ENCODE data around the gene PLCB1.

Gene PLCB1

DNA sequence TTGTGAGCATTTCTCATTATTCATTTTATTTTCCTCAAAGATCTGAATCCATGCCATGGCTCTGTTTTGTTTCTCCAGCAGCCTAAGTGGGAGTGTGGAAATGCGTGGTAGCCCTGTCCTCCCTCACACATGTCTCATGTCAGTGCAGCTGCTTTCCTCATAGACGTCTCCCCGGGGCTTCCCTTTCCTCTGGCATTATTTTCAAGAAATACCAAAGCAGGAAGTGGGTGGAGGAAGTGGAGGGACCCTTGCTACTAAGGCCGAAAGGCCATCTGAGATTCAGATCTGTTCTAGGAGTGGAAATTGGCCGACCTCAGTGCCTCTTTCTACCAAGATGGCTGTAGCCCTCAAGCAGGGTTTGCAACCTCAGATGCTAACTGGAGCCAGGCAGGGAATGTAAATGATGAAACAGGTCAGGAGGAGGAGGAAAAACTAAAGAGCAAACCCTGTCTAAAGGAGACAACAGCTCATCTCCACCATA, 515.9 kb downstream of the PLCB1 start:
- Histone ChIP-seq H3K27ac (ENCODE audit: low read depth, low read length) (no peak overlapping the region), H3K27me3 (ENCODE audit: control insufficient read depth in 1 of 2, insufficient read depth in 2 of 2, low read length in 2 of 2) (no peaks in the 10 kb centered on the region), H3K9me3 (ENCODE audit: low read length) (no peaks in the 10 kb centered on the region), H3K4me3 (ENCODE audit: low read depth in 1 of 2, low read length in 2 of 2) (no peak overlapping the region), H3K36me3 (ENCODE audit: insufficient read depth, low read length) (no peaks in the 10 kb centered on the region), H3K4me1 (ENCODE audit: insufficient read depth, low read length) (peaks cover 42% of the 10 kb centered on the region), H3K9ac (ENCODE audit: low read length) (no peak overlapping the region)

DNA sequence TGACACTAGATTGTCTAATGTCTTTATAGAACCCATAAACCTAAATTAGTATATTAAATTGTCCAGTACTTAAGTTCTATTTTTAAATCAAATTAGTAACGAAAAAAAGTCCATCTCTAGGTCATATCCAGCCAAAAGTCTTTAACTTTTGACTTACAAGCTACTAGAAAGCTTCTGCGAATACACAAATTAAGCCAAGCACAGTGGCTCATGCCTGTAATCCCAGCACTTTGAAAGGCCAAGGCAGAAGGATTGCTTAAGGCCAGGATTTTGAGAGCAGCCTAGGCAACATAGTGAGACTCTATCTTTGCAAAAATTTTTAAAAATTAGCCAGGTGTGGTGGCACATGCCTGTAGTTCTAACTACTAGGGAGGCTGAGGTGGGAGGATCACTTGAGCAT, 516.4 kb downstream of the PLCB1 start:
- Histone ChIP-seq H3K36me3 (ENCODE audit: insufficient read depth, low read length) (no peaks in the 10 kb centered on the region), H3K27me3 (ENCODE audit: control insufficient read depth in 1 of 2, insufficient read depth in 2 of 2, low read length in 2 of 2) (no peaks in the 10 kb centered on the region), H3K4me3 (ENCODE audit: low read depth in 1 of 2, low read length in 2 of 2) (no peak overlapping the region), H3K27ac (ENCODE audit: low read depth, low read length) (no peak overlapping the region), H3K9me3 (ENCODE audit: low read length) (no peaks in the 10 kb centered on the region), H3K4me1 (ENCODE audit: insufficient read depth, low read length) (peaks cover 42% of the 10 kb centered on the region), H3K9ac (ENCODE audit: low read length) (no peak overlapping the region)

GRCh38 chr20:8652396-8652795, 520.3 kb downstream of the PLCB1 start:
- peaks cover 22% of the 10 kb centered on the region for H3K4me1 ChIP-seq (ENCODE audit: insufficient read depth, low read length)
- no peaks in the 10 kb centered on the region for H3K36me3 ChIP-seq (ENCODE audit: insufficient read depth, low read length)
- H3K4me3 ChIP-seq (ENCODE audit: low read depth in 1 of 2, low read length in 2 of 2) = no peak overlapping the region
- no peaks in the 10 kb centered on the region for H3K9me3 ChIP-seq (ENCODE audit: low read length)
- no peak overlapping the region for H3K27ac ChIP-seq (ENCODE audit: low read depth, low read length)
- H3K27me3 ChIP-seq (ENCODE audit: control insufficient read depth in 1 of 2, insufficient read depth in 2 of 2, low read length in 2 of 2) = no peaks in the 10 kb centered on the region
- H3K9ac ChIP-seq (ENCODE audit: low read length) = no peak overlapping the region

DNA sequence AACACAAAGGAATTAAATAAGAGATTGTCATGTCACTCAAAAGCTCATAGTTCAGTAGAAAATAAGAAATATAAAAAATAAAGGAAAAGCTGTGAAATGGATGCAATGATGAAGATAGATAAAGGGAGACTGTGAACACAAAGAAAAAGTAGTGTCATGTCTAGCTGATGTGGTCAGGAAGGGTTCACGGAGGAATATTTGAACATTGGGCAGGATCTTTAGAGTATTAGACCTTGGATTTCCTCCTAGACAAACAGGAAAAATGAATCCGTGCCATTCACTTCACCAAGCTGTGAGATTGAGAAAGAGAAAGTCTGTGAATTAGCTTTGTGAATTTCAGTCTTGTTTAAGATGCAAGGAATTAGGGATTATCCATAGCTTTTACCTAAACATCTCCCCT, 522.4 kb downstream of the PLCB1 start:
- Histone ChIP-seq H3K27me3 (ENCODE audit: control insufficient read depth in 1 of 2, insufficient read depth in 2 of 2, low read length in 2 of 2) (no peaks in the 10 kb centered on the region), H3K9me3 (ENCODE audit: low read length) (no peaks in the 10 kb centered on the region)

DNA sequence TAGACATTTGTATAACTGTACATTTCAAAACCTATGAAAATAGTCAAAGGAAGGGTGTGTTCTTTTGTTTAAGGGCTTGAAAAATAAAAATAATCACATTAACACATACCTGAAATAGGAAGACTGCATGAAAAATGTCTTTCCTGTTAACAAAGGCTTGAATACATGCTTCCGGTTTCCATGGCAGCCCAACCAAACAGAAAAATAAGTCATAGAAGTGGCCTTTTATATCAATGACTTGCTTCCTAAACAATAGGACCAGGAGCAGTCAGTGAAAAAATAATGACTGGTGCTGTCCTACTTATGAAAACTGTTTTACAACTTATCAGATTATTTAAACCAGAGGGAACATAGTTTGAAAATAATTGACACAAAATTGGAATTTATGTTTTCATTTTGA, 524.3 kb downstream of the PLCB1 start:
- Histone ChIP-seq H3K27me3 (ENCODE audit: control insufficient read depth in 1 of 2, insufficient read depth in 2 of 2, low read length in 2 of 2) (no peaks in the 10 kb centered on the region), H3K4me3 (ENCODE audit: low read depth in 1 of 2, low read length in 2 of 2) (no peak overlapping the region), H3K36me3 (ENCODE audit: insufficient read depth, low read length) (no peaks in the 10 kb centered on the region), H3K9ac (ENCODE audit: low read length) (no peak overlapping the region), H3K4me1 (ENCODE audit: insufficient read depth, low read length) (peaks cover 4% of the 10 kb centered on the region), H3K27ac (ENCODE audit: low read depth, low read length) (no peak overlapping the region), H3K9me3 (ENCODE audit: low read length) (no peaks in the 10 kb centered on the region)

More for the DNA sequence above, 522.4 kb downstream of the PLCB1 start:
- Histone ChIP-seq H3K36me3 (ENCODE audit: insufficient read depth, low read length) (no peaks in the 10 kb centered on the region), H3K9ac (ENCODE audit: low read length) (no peak overlapping the region), H3K4me1 (ENCODE audit: insufficient read depth, low read length) (peaks cover 14% of the 10 kb centered on the region), H3K4me3 (ENCODE audit: low read depth in 1 of 2, low read length in 2 of 2) (no peak overlapping the region), H3K27ac (ENCODE audit: low read depth, low read length) (no peak overlapping the region)

DNA sequence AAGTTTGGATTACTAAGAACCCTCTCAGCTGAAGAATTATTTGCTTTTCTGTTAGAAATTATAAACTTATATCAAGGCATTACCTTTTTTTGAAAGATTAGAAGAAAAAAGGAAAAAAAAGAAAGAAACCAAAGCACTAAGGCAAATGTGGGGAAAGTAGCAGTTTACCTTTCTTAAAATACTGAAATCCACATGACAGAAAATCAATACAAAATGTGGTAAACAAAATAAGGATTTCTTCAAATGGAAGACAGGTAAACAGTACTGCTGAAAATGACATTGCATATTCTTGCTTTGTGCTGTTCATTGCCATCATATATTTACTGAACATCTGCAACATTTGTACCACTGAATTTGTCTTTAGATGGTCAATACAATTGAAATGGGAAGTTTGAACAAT, 525.6 kb downstream of the PLCB1 start:
- Histone ChIP-seq H3K4me3 (ENCODE audit: low read depth in 1 of 2, low read length in 2 of 2) (no peak overlapping the region), H3K36me3 (ENCODE audit: insufficient read depth, low read length) (no peaks in the 10 kb centered on the region), H3K9ac (ENCODE audit: low read length) (no peak overlapping the region), H3K27me3 (ENCODE audit: control insufficient read depth in 1 of 2, insufficient read depth in 2 of 2, low read length in 2 of 2) (no peaks in the 10 kb centered on the region), H3K27ac (ENCODE audit: low read depth, low read length) (no peak overlapping the region), H3K4me1 (ENCODE audit: insufficient read depth, low read length) (no peaks in the 10 kb centered on the region), H3K9me3 (ENCODE audit: low read length) (no peaks in the 10 kb centered on the region)

GRCh38 chr20:8658103-8658502, 526.0 kb downstream of the PLCB1 start:
- Histone ChIP-seq H3K36me3 (ENCODE audit: insufficient read depth, low read length) (no peaks in the 10 kb centered on the region), H3K4me1 (ENCODE audit: insufficient read depth, low read length) (no peaks in the 10 kb centered on the region)

DNA sequence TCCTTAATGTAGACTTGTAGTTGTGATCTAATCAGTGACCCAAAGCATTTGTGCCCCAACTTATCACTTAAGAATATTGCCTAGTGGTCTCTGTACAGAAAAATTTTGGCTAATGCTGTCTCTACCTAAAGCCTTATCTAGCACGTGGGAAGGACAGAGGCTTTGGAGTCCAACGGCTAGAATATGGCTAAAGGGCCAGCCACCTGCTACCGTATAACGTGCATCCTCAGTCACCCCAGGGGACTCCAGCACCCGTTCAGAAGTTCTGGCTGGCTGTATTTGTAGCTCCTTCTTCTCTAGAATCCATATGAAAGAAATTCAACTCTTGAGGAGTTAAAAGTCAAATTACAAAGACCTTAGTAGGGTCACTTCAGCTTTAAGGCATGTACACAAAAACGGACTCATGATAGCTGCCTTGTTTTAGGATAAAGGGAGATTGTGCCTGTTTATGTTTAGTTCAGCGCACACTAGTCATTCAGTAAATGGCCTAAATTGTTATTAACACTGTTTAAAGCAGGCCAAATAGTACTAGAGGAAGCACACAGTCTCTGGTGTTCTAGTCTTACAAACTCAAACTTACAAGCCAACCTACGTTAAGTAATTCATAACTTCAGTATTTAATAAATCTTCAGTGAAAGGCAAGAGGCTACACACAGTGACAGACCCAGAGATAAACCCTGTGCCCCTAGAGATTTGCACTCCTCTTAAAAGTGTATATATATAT, 529.3 kb downstream of the PLCB1 start:
- no peaks in the 10 kb centered on the region for H3K4me1 ChIP-seq (ENCODE audit: insufficient read depth, low read length)
- no peak overlapping the region for H3K4me3 ChIP-seq (ENCODE audit: low read depth in 1 of 2, low read length in 2 of 2)
- no peaks in the 10 kb centered on the region for H3K27me3 ChIP-seq (ENCODE audit: control insufficient read depth in 1 of 2, insufficient read depth in 2 of 2, low read length in 2 of 2)
- H3K27ac ChIP-seq (ENCODE audit: low read depth, low read length) = no peak overlapping the region
- H3K9ac ChIP-seq (ENCODE audit: low read length) = no peak overlapping the region
- H3K9me3 ChIP-seq (ENCODE audit: low read length) = no peaks in the 10 kb centered on the region
- peaks cover 6% of the 10 kb centered on the region for H3K36me3 ChIP-seq (ENCODE audit: insufficient read depth, low read length)

More at GRCh38 chr20:8658103-8658502, 526.0 kb downstream of the PLCB1 start:
- H3K4me3 ChIP-seq (ENCODE audit: low read depth in 1 of 2, low read length in 2 of 2) = no peak overlapping the region
- H3K27ac ChIP-seq (ENCODE audit: low read depth, low read length) = no peak overlapping the region
- H3K9me3 ChIP-seq (ENCODE audit: low read length) = no peaks in the 10 kb centered on the region
- no peaks in the 10 kb centered on the region for H3K27me3 ChIP-seq (ENCODE audit: control insufficient read depth in 1 of 2, insufficient read depth in 2 of 2, low read length in 2 of 2)
- no peak overlapping the region for H3K9ac ChIP-seq (ENCODE audit: low read length)

GRCh38 chr20:8662433-8662954, 530.4 kb downstream of the PLCB1 start:
- no peak overlapping the region for H3K27ac ChIP-seq (ENCODE audit: low read depth, low read length)
- H3K27me3 ChIP-seq (ENCODE audit: control insufficient read depth in 1 of 2, insufficient read depth in 2 of 2, low read length in 2 of 2) = no peaks in the 10 kb centered on the region
- H3K9ac ChIP-seq (ENCODE audit: low read length) = no peak overlapping the region
- H3K4me3 ChIP-seq (ENCODE audit: low read depth in 1 of 2, low read length in 2 of 2) = no peak overlapping the region
- peaks cover 3% of the 10 kb centered on the region for H3K4me1 ChIP-seq (ENCODE audit: insufficient read depth, low read length)
- no peaks in the 10 kb centered on the region for H3K9me3 ChIP-seq (ENCODE audit: low read length)
- H3K36me3 ChIP-seq (ENCODE audit: insufficient read depth, low read length) = peaks cover 8% of the 10 kb centered on the region

DNA sequence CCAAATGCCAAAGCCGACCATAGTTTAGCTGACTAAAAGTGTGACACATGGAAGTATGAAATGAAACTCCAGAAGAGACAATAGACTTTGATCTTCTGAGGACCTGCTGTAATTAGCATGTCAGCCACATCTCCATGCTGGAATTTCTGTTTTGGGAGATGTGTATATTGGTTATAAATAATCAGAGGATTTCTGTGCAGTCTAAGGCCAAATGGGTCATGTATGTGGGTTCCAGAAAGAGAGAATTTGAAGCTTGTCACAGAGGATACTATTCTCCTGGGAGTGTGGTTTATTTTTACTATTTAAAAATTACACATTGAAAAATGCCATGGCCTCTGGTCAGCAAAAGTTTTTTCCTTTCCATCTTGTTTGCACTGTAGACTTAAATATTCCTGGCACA, 531.4 kb downstream of the PLCB1 start:
- Histone ChIP-seq H3K36me3 (ENCODE audit: insufficient read depth, low read length) (peaks cover 8% of the 10 kb centered on the region), H3K4me3 (ENCODE audit: low read depth in 1 of 2, low read length in 2 of 2) (no peak overlapping the region), H3K4me1 (ENCODE audit: insufficient read depth, low read length) (peaks cover 9% of the 10 kb centered on the region), H3K9ac (ENCODE audit: low read length) (no peak overlapping the region), H3K9me3 (ENCODE audit: low read length) (no peaks in the 10 kb centered on the region), H3K27ac (ENCODE audit: low read depth, low read length) (no peak overlapping the region), H3K27me3 (ENCODE audit: control insufficient read depth in 1 of 2, insufficient read depth in 2 of 2, low read length in 2 of 2) (no peaks in the 10 kb centered on the region)

- H3K27ac ChIP-seq (ENCODE audit: low read depth, low read length) = no peak overlapping the region
- H3K36me3 ChIP-seq (ENCODE audit: insufficient read depth, low read length) = peaks cover 8% of the 10 kb centered on the region
- no peaks in the 10 kb centered on the region for H3K9me3 ChIP-seq (ENCODE audit: low read length)
- no peaks in the 10 kb centered on the region for H3K27me3 ChIP-seq (ENCODE audit: control insufficient read depth in 1 of 2, insufficient read depth in 2 of 2, low read length in 2 of 2)
- H3K4me3 ChIP-seq (ENCODE audit: low read depth in 1 of 2, low read length in 2 of 2) = no peak overlapping the region
- H3K9ac ChIP-seq (ENCODE audit: low read length) = no peak overlapping the region
- H3K4me1 ChIP-seq (ENCODE audit: insufficient read depth, low read length) = peaks cover 9% of the 10 kb centered on the region
Observed at GRCh38 chr20:8664778-8665177, 532.7 kb downstream of the PLCB1 start.

DNA sequence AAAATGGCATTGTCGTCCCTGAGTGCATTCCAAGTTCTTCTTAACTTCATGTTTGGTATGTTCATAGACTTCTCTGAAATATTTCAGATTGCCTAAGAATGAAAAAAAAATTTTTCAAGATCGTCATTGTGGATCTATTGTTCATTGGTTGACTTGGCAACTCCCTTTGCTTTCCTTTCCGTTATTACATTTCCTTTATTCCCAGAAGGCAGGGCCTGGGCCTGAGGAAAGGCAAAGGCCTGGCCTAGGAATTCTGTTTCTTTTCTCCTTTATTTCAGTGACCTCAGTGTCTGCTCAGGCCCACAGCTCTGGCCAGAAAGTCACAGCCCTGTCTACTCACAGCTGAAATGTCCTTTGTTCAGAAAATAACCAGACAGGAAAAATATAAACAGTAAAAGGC, 535.2 kb downstream of the PLCB1 start:
- Histone ChIP-seq H3K4me3 (ENCODE audit: low read depth in 1 of 2, low read length in 2 of 2) (no peak overlapping the region), H3K27me3 (ENCODE audit: control insufficient read depth in 1 of 2, insufficient read depth in 2 of 2, low read length in 2 of 2) (no peaks in the 10 kb centered on the region), H3K4me1 (ENCODE audit: insufficient read depth, low read length) (peaks cover 22% of the 10 kb centered on the region), H3K9ac (ENCODE audit: low read length) (no peak overlapping the region), H3K36me3 (ENCODE audit: insufficient read depth, low read length) (peaks cover 8% of the 10 kb centered on the region), H3K27ac (ENCODE audit: low read depth, low read length) (no peak overlapping the region), H3K9me3 (ENCODE audit: low read length) (no peaks in the 10 kb centered on the region)

Data from muscle layer of colon (tissue), 2 donors.